BE2C (cell line): ENCODE measurements around the gene CCDC88C.

ENCODE experiments used
- DNase-seq: peaks from one replicate; pipeline ENCODE4 v3.0.0-alpha.2; 2020
- H3K27me3 ChIP-seq: fragments of 250-450 bp; sonication (Bioruptor Pico); 2 replicates; pipeline ENCODE4 v1.5.1; 2020; ENCODE audit warnings: mild to moderate bottlenecking
- H3K36me3 ChIP-seq: fragments of 250-450 bp; sonication (Bioruptor Pico); 2 replicates; pipeline ENCODE4 v1.5.1; 2020; ENCODE audit warnings: mild to moderate bottlenecking
- H3K4me1 ChIP-seq: fragments of 250-450 bp; sonication (Bioruptor Pico); 2 replicates; pipeline ENCODE4 v1.5.1; 2020
- H3K4me3 ChIP-seq: 2 replicates; pipeline ENCODE4 v1.5.1; 2011; ENCODE audit warnings: low read depth, low read length
- H3K9me3 ChIP-seq: fragments of 250-450 bp; sonication (Bioruptor Pico); 2 replicates; pipeline ENCODE4 v1.5.1; 2020
- CTCF ChIP-seq: IDR thresholded peaks from 2 replicates; pipeline ENCODE4 v1.5.1; 2012; ENCODE audit warnings: mild to moderate bottlenecking, low read depth, low read length

Gene CCDC88C

GRCh38 chr14:91225025-91225424 lies 192.6 kb downstream of the CCDC88C start:
- no peaks in the 10 kb centered on the region for H3K9me3 ChIP-seq
- DNase-seq, result no peak
- no peaks in the 10 kb centered on the region for H3K36me3 ChIP-seq
- H3K4me3 ChIP-seq, result no peak overlapping the region
- no peaks in the 10 kb centered on the region for H3K27me3 ChIP-seq
- no peaks in the 10 kb centered on the region; the same call in 1 of the 2 replicates for H3K4me1 ChIP-seq
- TF ChIP-seq CTCF, result no peak

DNA sequence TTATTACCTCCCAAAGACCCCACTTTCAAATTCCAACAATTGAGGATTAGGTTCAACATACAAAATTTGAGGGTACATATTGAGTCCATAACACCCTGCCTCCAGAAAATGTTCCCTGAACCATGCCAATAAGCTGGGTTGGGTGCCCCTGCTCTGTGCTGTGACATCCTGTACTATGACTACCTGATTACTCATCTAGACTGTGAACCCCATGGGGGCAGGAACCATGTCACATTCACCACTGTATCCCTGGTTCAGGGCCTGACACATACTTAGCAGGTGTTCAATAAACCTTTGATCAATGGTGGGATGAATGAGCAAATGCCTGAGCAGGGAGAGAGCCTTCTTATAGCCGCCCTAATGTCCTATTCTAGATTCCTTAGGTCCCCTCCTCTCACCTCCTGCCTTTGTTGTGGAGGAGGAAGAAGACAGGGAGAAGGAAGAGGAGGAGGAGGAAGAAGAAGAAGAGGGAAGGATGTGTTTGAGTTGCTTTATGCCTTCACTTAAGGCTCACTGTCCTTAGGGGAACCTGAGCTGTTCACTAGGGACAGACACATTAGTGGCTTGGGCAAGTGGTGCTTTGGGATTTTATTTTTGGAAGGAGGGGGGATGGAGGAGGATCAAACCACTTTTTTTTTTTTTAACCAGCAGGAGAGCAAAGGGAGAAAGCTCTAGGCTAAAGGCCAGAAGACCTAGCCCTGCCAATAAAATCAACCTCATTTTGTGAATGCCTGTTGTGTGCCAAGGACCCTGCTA lies 194.4 kb downstream of the CCDC88C start:
- H3K36me3 ChIP-seq, result no peaks in the 10 kb centered on the region
- no peak for TF ChIP-seq CTCF
- H3K4me3 ChIP-seq, result no peak overlapping the region

More for the DNA sequence above, 194.4 kb downstream of the CCDC88C start:
- no peaks in the 10 kb centered on the region for H3K9me3 ChIP-seq
- H3K27me3 ChIP-seq, result no peaks in the 10 kb centered on the region
- no peaks in the 10 kb centered on the region; the same call in 1 of the 2 replicates for H3K4me1 ChIP-seq
- no peak for DNase-seq
